ENCODE measurements around the gene AFAP1.
A peak's percentile ranks its signal among the peaks of the same experiment; 100 is the strongest.

Gene AFAP1

GRCh38 chr4:7861440-7861881, 78.2 kb downstream of the AFAP1 start:
- Histone ChIP-seq H4K8ac (ENCODE audit: low read depth, low read length) (no peak overlapping the region), H3K79me1 (ENCODE audit: low read length) (no peaks in the 10 kb centered on the region), H4K12ac (ENCODE audit: low read depth, low read length) (no peak overlapping the region), H2BK12ac (ENCODE audit: low read length) (no peak overlapping the region), H3K27me3 (ENCODE audit: insufficient read depth, low read length) (no peaks in the 10 kb centered on the region), H2BK120ac (ENCODE audit: insufficient read depth, low read length, poor library complexity) (no peak overlapping the region), H3K9me3 (ENCODE audit: insufficient read depth, low read depth, low read length) (peaks cover 3% of the 10 kb centered on the region), H3K23ac (ENCODE audit: low read length) (no peak overlapping the region), H3K14ac (ENCODE audit: low read length) (no peak overlapping the region), H3K4me1 (ENCODE audit: control insufficient read depth in 1 of 2, insufficient read depth in 2 of 2, low read length in 2 of 2) (peaks cover 0 to 8% of the 10 kb centered on the region in 2 experiments), H3K27ac (ENCODE audit: low read depth, low read length) (no peak overlapping the region), H3K36me3 (ENCODE audit: control insufficient read depth in 1 of 2, insufficient read depth in 2 of 2, low read length in 2 of 2) (peaks cover 8 to 9% of the 10 kb centered on the region in 2 experiments), H3K4me3 (ENCODE audit: low read depth, low read length) (no peak overlapping the region), H3K4me2 (ENCODE audit: low read length) (no peak overlapping the region), H3K4ac (ENCODE audit: low read depth, low read length) (no peak overlapping the region), H2BK5ac (ENCODE audit: low read depth, low read length, poor library complexity) (no peak overlapping the region), H2AFZ (ENCODE audit: insufficient read depth, low read length, poor library complexity) (no peak overlapping the region), H4K91ac (ENCODE audit: low read depth, low read length) (no peak overlapping the region), H3K9ac (ENCODE audit: low read length) (no peak overlapping the region), H2AK5ac (ENCODE audit: low read length) (no peak overlapping the region), H3K79me2 (ENCODE audit: control insufficient read depth, insufficient read depth, low read length, poor library complexity) (peaks cover 2% of the 10 kb centered on the region), H3K18ac (ENCODE audit: low read length) (no peak overlapping the region)
- no CpG with 5 or more reads among the region's 6 CpGs for WGBS (ENCODE audit: extremely low coverage, insufficient coverage, insufficient read length)
- DNase-seq: peak; percentile 49 to 69

GRCh38 chr4:7860600-7861163, 79.0 kb downstream of the AFAP1 start:
- H3K4me3 ChIP-seq (ENCODE audit: low read depth, low read length): no peak overlapping the region
- no peak overlapping the region for H3K23ac ChIP-seq (ENCODE audit: low read length)
- H2AFZ ChIP-seq (ENCODE audit: insufficient read depth, low read length, poor library complexity): no peak overlapping the region
- H3K27ac ChIP-seq (ENCODE audit: low read depth, low read length): no peak overlapping the region
- H4K12ac ChIP-seq (ENCODE audit: low read depth, low read length): no peak overlapping the region
- no peak overlapping the region for H3K4ac ChIP-seq (ENCODE audit: low read depth, low read length)
- H3K79me1 ChIP-seq (ENCODE audit: low read length): peaks cover 2% of the 10 kb centered on the region
- WGBS (ENCODE audit: extremely low coverage, insufficient coverage, insufficient read length): no CpG with 5 or more reads among the region's 19 CpGs
- H3K4me2 ChIP-seq (ENCODE audit: low read length): no peak overlapping the region
- H3K27me3 ChIP-seq (ENCODE audit: insufficient read depth, low read length): no peaks in the 10 kb centered on the region
- H3K14ac ChIP-seq (ENCODE audit: low read length): no peak overlapping the region
- H2BK120ac ChIP-seq (ENCODE audit: insufficient read depth, low read length, poor library complexity): no peak overlapping the region
- H4K91ac ChIP-seq (ENCODE audit: low read depth, low read length): no peak overlapping the region
- no peak overlapping the region for H2AK5ac ChIP-seq (ENCODE audit: low read length)
- H3K4me1 ChIP-seq (ENCODE audit: control insufficient read depth in 1 of 2, insufficient read depth in 2 of 2, low read length in 2 of 2): peaks cover 0 to 11% of the 10 kb centered on the region in 2 experiments
- peaks cover 2% of the 10 kb centered on the region for H3K79me2 ChIP-seq (ENCODE audit: control insufficient read depth, insufficient read depth, low read length, poor library complexity)
- peaks cover 7 to 8% of the 10 kb centered on the region in 2 experiments for H3K36me3 ChIP-seq (ENCODE audit: control insufficient read depth in 1 of 2, insufficient read depth in 2 of 2, low read length in 2 of 2)
- H3K9me3 ChIP-seq (ENCODE audit: insufficient read depth, low read depth, low read length): peaks cover 3% of the 10 kb centered on the region
- H3K18ac ChIP-seq (ENCODE audit: low read length): no peak overlapping the region
- no peak for DNase-seq
- no peak overlapping the region for H2BK12ac ChIP-seq (ENCODE audit: low read length)
- H2BK5ac ChIP-seq (ENCODE audit: low read depth, low read length, poor library complexity): no peak overlapping the region
- H3K9ac ChIP-seq (ENCODE audit: low read length): no peak overlapping the region
- no peak overlapping the region for H4K8ac ChIP-seq (ENCODE audit: low read depth, low read length)

DNA sequence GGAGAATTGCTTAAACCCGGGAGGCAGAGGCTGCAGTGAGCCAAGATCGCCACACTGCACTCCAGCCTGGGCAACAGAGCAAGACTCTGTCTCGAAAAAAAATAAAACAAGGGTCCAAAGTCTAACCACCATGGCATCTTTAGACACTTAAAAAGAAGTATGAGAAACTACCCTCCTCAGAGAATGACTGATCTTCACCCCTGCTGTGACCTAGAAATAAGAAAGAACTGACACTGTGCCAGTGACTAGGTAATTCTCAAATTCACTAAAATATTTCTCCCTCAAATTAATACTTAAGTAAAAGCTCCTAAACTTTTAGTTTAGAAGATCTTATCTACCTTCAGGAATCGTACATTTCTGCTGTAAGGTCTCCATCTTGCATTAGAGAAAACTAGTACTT, 80.3 kb downstream of the AFAP1 start:
- peaks cover 3% of the 10 kb centered on the region for H3K79me1 ChIP-seq (ENCODE audit: low read length)
- no peak overlapping the region for H3K4me3 ChIP-seq (ENCODE audit: low read depth, low read length)
- H3K79me2 ChIP-seq (ENCODE audit: control insufficient read depth, insufficient read depth, low read length, poor library complexity): peaks cover 2% of the 10 kb centered on the region
- no peak overlapping the region for H3K27ac ChIP-seq (ENCODE audit: low read depth, low read length)
- no peak overlapping the region for H2AFZ ChIP-seq (ENCODE audit: insufficient read depth, low read length, poor library complexity)
- no peak overlapping the region for H2BK120ac ChIP-seq (ENCODE audit: insufficient read depth, low read length, poor library complexity)
- peaks cover 0 to 13% of the 10 kb centered on the region in 2 experiments for H3K4me1 ChIP-seq (ENCODE audit: control insufficient read depth in 1 of 2, insufficient read depth in 2 of 2, low read length in 2 of 2)
- H3K23ac ChIP-seq (ENCODE audit: low read length): no peak overlapping the region
- H3K36me3 ChIP-seq (ENCODE audit: control insufficient read depth in 1 of 2, insufficient read depth in 2 of 2, low read length in 2 of 2): peaks cover 13 to 15% of the 10 kb centered on the region in 2 experiments
- H4K8ac ChIP-seq (ENCODE audit: low read depth, low read length): no peak overlapping the region
- no peak overlapping the region for H3K14ac ChIP-seq (ENCODE audit: low read length)
- no peak overlapping the region for H3K9ac ChIP-seq (ENCODE audit: low read length)
- no peak overlapping the region for H3K4me2 ChIP-seq (ENCODE audit: low read length)
- H2BK12ac ChIP-seq (ENCODE audit: low read length): no peak overlapping the region
- DNase-seq: no peak
- no peak overlapping the region for H3K4ac ChIP-seq (ENCODE audit: low read depth, low read length)
- no peak overlapping the region for H2BK5ac ChIP-seq (ENCODE audit: low read depth, low read length, poor library complexity)
- H3K27me3 ChIP-seq (ENCODE audit: insufficient read depth, low read length): no peaks in the 10 kb centered on the region
- H3K9me3 ChIP-seq (ENCODE audit: insufficient read depth, low read depth, low read length): peaks cover 3% of the 10 kb centered on the region
- H4K91ac ChIP-seq (ENCODE audit: low read depth, low read length): no peak overlapping the region
- H2AK5ac ChIP-seq (ENCODE audit: low read length): no peak overlapping the region
- WGBS (ENCODE audit: extremely low coverage, insufficient coverage, insufficient read length): no CpG with 5 or more reads among the region's 4 CpGs
- no peak overlapping the region for H4K12ac ChIP-seq (ENCODE audit: low read depth, low read length)
- H3K18ac ChIP-seq (ENCODE audit: low read length): no peak overlapping the region

- no peak overlapping the region for H2BK120ac ChIP-seq (ENCODE audit: insufficient read depth, low read length, poor library complexity)
- no peak overlapping the region for H3K4me3 ChIP-seq (ENCODE audit: low read depth, low read length)
- peaks cover 3% of the 10 kb centered on the region for H3K79me1 ChIP-seq (ENCODE audit: low read length)
- H2BK12ac ChIP-seq (ENCODE audit: low read length): no peak overlapping the region
- H2BK5ac ChIP-seq (ENCODE audit: low read depth, low read length, poor library complexity): no peak overlapping the region
- H3K4ac ChIP-seq (ENCODE audit: low read depth, low read length): no peak overlapping the region
- DNase-seq: no peak
- no peak overlapping the region for H3K23ac ChIP-seq (ENCODE audit: low read length)
- no peak overlapping the region for H3K4me2 ChIP-seq (ENCODE audit: low read length)
- no peak overlapping the region for H3K18ac ChIP-seq (ENCODE audit: low read length)
- H3K36me3 ChIP-seq (ENCODE audit: control insufficient read depth in 1 of 2, insufficient read depth in 2 of 2, low read length in 2 of 2): peaks cover 19 to 20% of the 10 kb centered on the region in 2 experiments
- no peak overlapping the region for H3K14ac ChIP-seq (ENCODE audit: low read length)
- no peak overlapping the region for H2AK5ac ChIP-seq (ENCODE audit: low read length)
- H3K9me3 ChIP-seq (ENCODE audit: insufficient read depth, low read depth, low read length): peaks cover 3% of the 10 kb centered on the region
- H3K4me1 ChIP-seq (ENCODE audit: control insufficient read depth in 1 of 2, insufficient read depth in 2 of 2, low read length in 2 of 2): peaks cover 0 to 13% of the 10 kb centered on the region in 2 experiments
- no peak overlapping the region for H4K12ac ChIP-seq (ENCODE audit: low read depth, low read length)
- no peak overlapping the region for H2AFZ ChIP-seq (ENCODE audit: insufficient read depth, low read length, poor library complexity)
- H3K9ac ChIP-seq (ENCODE audit: low read length): no peak overlapping the region
- H4K8ac ChIP-seq (ENCODE audit: low read depth, low read length): no peak overlapping the region
- no CpG with 5 or more reads among the region's 5 CpGs for WGBS (ENCODE audit: extremely low coverage, insufficient coverage, insufficient read length)
- H3K79me2 ChIP-seq (ENCODE audit: control insufficient read depth, insufficient read depth, low read length, poor library complexity): peaks cover 2% of the 10 kb centered on the region
- no peak overlapping the region for H4K91ac ChIP-seq (ENCODE audit: low read depth, low read length)
- no peaks in the 10 kb centered on the region for H3K27me3 ChIP-seq (ENCODE audit: insufficient read depth, low read length)
- no peak overlapping the region for H3K27ac ChIP-seq (ENCODE audit: low read depth, low read length)
Measured at GRCh38 chr4:7858498-7858897, 81.2 kb downstream of the AFAP1 start.
